ENCODE measurements around the gene UBE2R2. TPM values are rescaled to one million over a fixed set of nuclear protein-coding genes. Genes with fewer than 3 reads are reported as not detected.

The UBE2R2 gene
- total and polyA plus RNA-seq, 2 of the 8 experiments (the other 6 are each of a cell fraction or from before 2014, with no cell fraction given) = 19.4 to 42.1 TPM

- H4K8ac ChIP-seq (ENCODE audit: extremely low read depth, insufficient read depth, low read length) = no peak overlapping the region
- no peak overlapping the region for H2BK120ac ChIP-seq (replicated peaks; ENCODE audit: low read depth, low read length)
- H3K18ac ChIP-seq (ENCODE audit: extremely low read depth, low read length) = no peak overlapping the region
- H3K4me3 ChIP-seq (ENCODE audit: extremely low read depth in 1 of 4, insufficient read depth in 2 of 4, low read depth in 3 of 4, low read length in 4 of 4) = no peak overlapping the region
- no peak overlapping the region for H2AFZ ChIP-seq (ENCODE audit: low read length)
- TF ChIP-seq TCF12 (IDR thresholded peaks at IDR 0.05; ENCODE audit: low read depth, low read length) (no peak), SRF (IDR thresholded peaks at IDR 0.05; ENCODE audit: low read depth, low read length) (no peak), E2F6 (IDR thresholded peaks at IDR 0.05) (peak; percentile 85), GTF2F1 (IDR thresholded peaks at IDR 0.05; ENCODE audit: borderline replicate concordance, low read depth, low read length) (no peak), RAD21 (IDR thresholded peaks at IDR 0.05 in 1 of 2, conservative IDR thresholded peaks at IDR 0.05 in 1 of 2; ENCODE audit: low read depth in 2 of 2, low read length in 2 of 2) (peak in 1 of 2 experiments; percentile 32; a peak in 2 of 4 replicates)
- TF ChIP-seq, protein P1, sequence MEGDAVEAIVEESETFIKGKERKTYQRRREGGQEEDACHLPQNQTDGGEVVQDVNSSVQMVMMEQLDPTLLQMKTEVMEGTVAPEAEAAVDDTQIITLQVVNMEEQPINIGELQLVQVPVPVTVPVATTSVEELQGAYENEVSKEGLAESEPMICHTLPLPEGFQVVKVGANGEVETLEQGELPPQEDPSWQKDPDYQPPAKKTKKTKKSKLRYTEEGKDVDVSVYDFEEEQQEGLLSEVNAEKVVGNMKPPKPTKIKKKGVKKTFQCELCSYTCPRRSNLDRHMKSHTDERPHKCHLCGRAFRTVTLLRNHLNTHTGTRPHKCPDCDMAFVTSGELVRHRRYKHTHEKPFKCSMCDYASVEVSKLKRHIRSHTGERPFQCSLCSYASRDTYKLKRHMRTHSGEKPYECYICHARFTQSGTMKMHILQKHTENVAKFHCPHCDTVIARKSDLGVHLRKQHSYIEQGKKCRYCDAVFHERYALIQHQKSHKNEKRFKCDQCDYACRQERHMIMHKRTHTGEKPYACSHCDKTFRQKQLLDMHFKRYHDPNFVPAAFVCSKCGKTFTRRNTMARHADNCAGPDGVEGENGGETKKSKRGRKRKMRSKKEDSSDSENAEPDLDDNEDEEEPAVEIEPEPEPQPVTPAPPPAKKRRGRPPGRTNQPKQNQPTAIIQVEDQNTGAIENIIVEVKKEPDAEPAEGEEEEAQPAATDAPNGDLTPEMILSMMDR (IDR thresholded peaks at IDR 0.05; ENCODE audit: control extremely low read depth in 1 of 3, insufficient read depth in 1 of 3, low read depth in 1 of 3, low read length in 3 of 3) = peak; percentile 23 to 31 (median 26); a peak in 3 of 4 replicates
- no peak for DNase-seq (ENCODE audit: low read depth in 1 of 2, low spot score in 2 of 2)
- H3K23me2 ChIP-seq (ENCODE audit: low read depth, low read length) = no peaks in the 10 kb centered on the region
- H4K91ac ChIP-seq (replicated peaks; ENCODE audit: insufficient read length, low read length) = no peak overlapping the region
- no peaks in the 10 kb centered on the region for H4K20me1 ChIP-seq (replicated peaks in 1 of 2; ENCODE audit: control insufficient read depth in 1 of 2, insufficient read depth in 2 of 2, low read length in 2 of 2)
- no peak overlapping the region for H3K4ac ChIP-seq (replicated peaks; ENCODE audit: insufficient read length, low read depth, low read length)
- no peak overlapping the region for H2BK5ac ChIP-seq (ENCODE audit: low read depth, low read length)
- H3K4me1 ChIP-seq (replicated peaks in 1 of 4; ENCODE audit: control insufficient read depth in 3 of 4, insufficient read depth in 4 of 4, low read length in 3 of 4) = no peaks in the 10 kb centered on the region
- no peaks in the 10 kb centered on the region for H3K79me2 ChIP-seq (ENCODE audit: control insufficient read depth in 1 of 2, insufficient read depth in 2 of 2, low read length in 2 of 2)
- H3K9me3 ChIP-seq (ENCODE audit: insufficient read depth in 2 of 2, low read depth in 1 of 2, low read length in 1 of 2) = no peaks in the 10 kb centered on the region
- no peaks in the 10 kb centered on the region for H3K36me3 ChIP-seq (ENCODE audit: control insufficient read depth in 2 of 4, insufficient read depth in 4 of 4, low read length in 3 of 4)
- no peak overlapping the region for H3K56ac ChIP-seq (replicated peaks; ENCODE audit: insufficient read length, low read depth, low read length)
- ChIA-PET POLR2A (ENCODE audit: partially characterized antibody) (no interaction called here), CTCF (ENCODE audit: partially characterized antibody) (interaction anchor here (1.1 to 2.3 kb wide), 2 partner anchors 13 to 28 kb away, joined by 3 to 10 read pairs; no protein-coding TSS in a partner anchor)
- no peak overlapping the region for H3K23ac ChIP-seq (ENCODE audit: insufficient read length)
- FAIRE-seq = peak; percentile 96
- H2AK5ac ChIP-seq (ENCODE audit: low read depth, low read length) = no peak overlapping the region
- H3K14ac ChIP-seq (ENCODE audit: insufficient read length) = no peak overlapping the region
- no peak overlapping the region for H2BK20ac ChIP-seq (ENCODE audit: low read length)
- H2BK15ac ChIP-seq (ENCODE audit: low read length) = no peak overlapping the region
- no peak overlapping the region for H4K5ac ChIP-seq (ENCODE audit: insufficient read length, low read depth, low read length)
- no peaks in the 10 kb centered on the region for H3K27me3 ChIP-seq (replicated peaks in 1 of 4; ENCODE audit: control insufficient read depth in 3 of 4, extremely low read depth in 1 of 4, insufficient read depth in 3 of 4, low read length in 3 of 4)
- H3K4me2 ChIP-seq (ENCODE audit: insufficient read depth in 1 of 2, low read depth in 2 of 2, low read length in 2 of 2) = no peak overlapping the region
- 92% methylated on average over 5 of the region's 5 CpGs; no CpG with 5 or more reads in 1 of the 2 experiments for WGBS, 2 experiments (ENCODE audit: extremely low coverage in 1 of 2, insufficient coverage in 1 of 2, insufficient read length in 1 of 2, insufficient replicate concordance in 2 of 2, low coverage in 1 of 2, low lambda C conversion rate in 2 of 2, missing lambda C conversion rate in 1 of 2)
- H2BK12ac ChIP-seq (ENCODE audit: low read depth, low read length) = no peak overlapping the region
- H3K27ac ChIP-seq (ENCODE audit: low read depth, low read length) = no peak overlapping the region
- no peaks in the 10 kb centered on the region for H3K79me1 ChIP-seq (ENCODE audit: low read depth, low read length)
- no peak overlapping the region for H3K9ac ChIP-seq (replicated peaks in 1 of 4; ENCODE audit: extremely low read depth in 1 of 4, low read depth in 3 of 4, low read length in 3 of 4)
Observed at GRCh38 chr9:33785914-33786313, 31.0 kb upstream of the UBE2R2 start.
